ENCODE data around the gene GEMIN5.

- no peak for TF ChIP-seq NR2F2 (IDR thresholded peaks at IDR 0.05; ENCODE audit: borderline replicate concordance, low read depth)
- TF ChIP-seq JUN (CRISPR knock-in tag; IDR thresholded peaks at IDR 0.05): no peak
- no peak for TF ChIP-seq REST (IDR thresholded peaks at IDR 0.05; ENCODE audit: borderline replicate concordance in 1 of 2, low read depth in 1 of 2, low read length in 2 of 2)
- TF ChIP-seq MAX (IDR thresholded peaks at IDR 0.05): no peak
- TF ChIP-seq IKZF4 (CRISPR knock-in tag; IDR thresholded peaks at IDR 0.05; ENCODE audit: borderline replicate concordance, low read depth, not compliant biosample characterization): no peak
- TF ChIP-seq SATB2 (CRISPR knock-in tag; IDR thresholded peaks at IDR 0.05): no peak
- TF ChIP-seq SPEN (CRISPR knock-in tag; IDR thresholded peaks at IDR 0.05; ENCODE audit: low read depth): no peak
- TF ChIP-seq ZNF232 (CRISPR knock-in tag; IDR thresholded peaks at IDR 0.05; ENCODE audit: borderline replicate concordance): no peak
- no peak for TF ChIP-seq HOMEZ (CRISPR knock-in tag; IDR thresholded peaks at IDR 0.05; ENCODE audit: low read depth)
- TF ChIP-seq BRCA1 (CRISPR knock-in tag; IDR thresholded peaks at IDR 0.05): no peak
- no peak for TF ChIP-seq SNRNP70 (IDR thresholded peaks at IDR 0.05; ENCODE audit: low read depth, low read length)
- TF ChIP-seq POLR2AphosphoS5 (IDR thresholded peaks at IDR 0.05; ENCODE audit: low read depth, low read length): no peak
- TF ChIP-seq ZNF619 (CRISPR knock-in tag; IDR thresholded peaks at IDR 0.05): no peak
Measured at GRCh38 chr5:154948313-154948712, 10.3 kb upstream of the GEMIN5 start.

Data from HepG2 (cell line).